T-cell (primary cell): Measurements from ENCODE around the gene TMEM232. TPM values are rescaled to one million over a fixed set of nuclear protein-coding genes. Genes with fewer than 3 reads are reported as not detected.

Source experiments
- ATAC-seq, 4 experiments: fragments of 200-7000 bp in 3 of 4; fragments of 150-1000 bp in 1 of 4; cut with Tn5 transposase; replicated peaks in 1 of 4; 1 replicate in 3 of 4; 2 replicates in 1 of 4; pipeline ENCODE4 v1.10.0; 2021; ENCODE audit warnings: moderate library complexity in 3 of 4, mild to moderate bottlenecking in 2 of 4, moderate number of reproducible peaks in 1 of 4
- CTCF ChIA-PET, 2 donors: fragments of 300-600 bp; sonication (Branson Sonifier 250); formaldehyde crosslinking; loops; one replicate each; lab custom pipeline; 2022; ENCODE audit warnings: antibody characterized with exemption in 2 of 2; lab: Charles Lee
- POLR2A ChIA-PET, 2 donors: fragments of 300-600 bp; sonication (Branson Sonifier 250); formaldehyde crosslinking; loops; one replicate each; lab custom pipeline; 2022; ENCODE audit warnings: antibody characterized with exemption in 2 of 2; lab: Charles Lee
- DNase-seq, 35 experiments: peaks; one replicate each; pipeline versions ENCODE4 v3.0.0 to v3.0.0-alpha.2; 2013 to 2023
- H3K27ac ChIP-seq: one replicate; pipeline ENCODE4 v1.5.1; 2013; ENCODE audit warnings: low read length
- H3K27me3 ChIP-seq, 2 experiments: replicated peaks in 1 of 2; 1 replicate in 1 of 2; 2 replicates in 1 of 2; pipeline versions ENCODE4 v1.6.1 to v1.7.0; 2013; ENCODE audit warnings: low read length in 1 of 2, mixed read lengths in 1 of 2; ENCODE audit not compliant: control insufficient read depth in 2 of 2, insufficient read depth in 2 of 2; ENCODE audit errors: extremely low read depth in 1 of 2
- H3K36me3 ChIP-seq, 2 donors: 1 replicate in 1 of 2; 2 replicates in 1 of 2; pipeline versions ENCODE4 v1.6.1 to v1.7.0; 2013; ENCODE audit warnings: low read length in 1 of 2; ENCODE audit not compliant: control insufficient read depth in 2 of 2, insufficient read depth in 1 of 2; ENCODE audit errors: extremely low read depth in 1 of 2
- H3K4me1 ChIP-seq, 2 experiments: 1 replicate in 1 of 2; 2 replicates in 1 of 2; pipeline versions ENCODE4 v1.6.1 to v1.7.0; 2013; ENCODE audit warnings: low read length in 2 of 2, mixed read lengths in 1 of 2; ENCODE audit not compliant: insufficient read depth in 2 of 2, control insufficient read depth in 1 of 2; ENCODE audit errors: extremely low read depth in 1 of 2
- H3K4me3 ChIP-seq, 2 donors: 1 replicate in 1 of 2; 2 replicates in 1 of 2; pipeline versions ENCODE4 v1.5.1 to v1.7.0; 2013; ENCODE audit warnings: mild to moderate bottlenecking in 2 of 2, low read length in 1 of 2, moderate library complexity in 1 of 2; ENCODE audit not compliant: control insufficient read depth in 1 of 2; ENCODE audit errors: extremely low read depth in 1 of 2
- H3K9me3 ChIP-seq: 2 replicates; pipeline ENCODE4 v1.7.0; 2013
- H3K27ac Mint-ChIP-seq, 2 donors: one replicate each; pipeline ENCODE4 v1.8.0; 2020 to 2021; ENCODE audit warnings: mild to moderate bottlenecking in 2 of 2, mixed read lengths in 2 of 2
- H3K27me3 Mint-ChIP-seq, 2 donors: one replicate each; pipeline ENCODE4 v1.8.0; 2021 to 2022; ENCODE audit warnings: mixed read lengths in 2 of 2
- H3K36me3 Mint-ChIP-seq: one replicate; pipeline ENCODE4 v1.8.0; 2021; ENCODE audit warnings: mixed read lengths
- H3K4me1 Mint-ChIP-seq, 3 donors: one replicate each; pipeline ENCODE4 v1.8.0; 2020 to 2022; ENCODE audit warnings: mixed read lengths in 3 of 3, mild to moderate bottlenecking in 1 of 3
- H3K4me3 Mint-ChIP-seq, 3 donors: one replicate each; pipeline ENCODE4 v1.8.0; 2020 to 2022; ENCODE audit warnings: mild to moderate bottlenecking in 3 of 3, mixed read lengths in 3 of 3, moderate library complexity in 3 of 3
- H3K9me3 Mint-ChIP-seq, 3 donors: one replicate each; pipeline ENCODE4 v1.8.0; 2020 to 2022; ENCODE audit warnings: mixed read lengths in 3 of 3
- WGBS: methylation state at CpG from one replicate; pipeline ENCODE4 v1.1.5; 2013; ENCODE audit warnings: missing lambda C conversion rate; ENCODE audit not compliant: insufficient coverage; 5-methylcytosine and 5-hydroxymethylcytosine counted together
- total RNA-seq, 35 experiments: library from RNA in 6 of 35; stranded (reverse) in 6 of 35; fragments of 120-200 nt in 1 of 35; gene quantifications; one replicate each; pipeline versions ENCODE4 v1.2.1 to v1.2.4 and lab custom pipeline; 2013 to 2026

TMEM232 gene
- total RNA-seq, 5 donors from 2014 or later (not counting 1 experiment from before 2014, with no cell fraction given): 1.1 to 2.9 (median 1.5) TPM

DNA sequence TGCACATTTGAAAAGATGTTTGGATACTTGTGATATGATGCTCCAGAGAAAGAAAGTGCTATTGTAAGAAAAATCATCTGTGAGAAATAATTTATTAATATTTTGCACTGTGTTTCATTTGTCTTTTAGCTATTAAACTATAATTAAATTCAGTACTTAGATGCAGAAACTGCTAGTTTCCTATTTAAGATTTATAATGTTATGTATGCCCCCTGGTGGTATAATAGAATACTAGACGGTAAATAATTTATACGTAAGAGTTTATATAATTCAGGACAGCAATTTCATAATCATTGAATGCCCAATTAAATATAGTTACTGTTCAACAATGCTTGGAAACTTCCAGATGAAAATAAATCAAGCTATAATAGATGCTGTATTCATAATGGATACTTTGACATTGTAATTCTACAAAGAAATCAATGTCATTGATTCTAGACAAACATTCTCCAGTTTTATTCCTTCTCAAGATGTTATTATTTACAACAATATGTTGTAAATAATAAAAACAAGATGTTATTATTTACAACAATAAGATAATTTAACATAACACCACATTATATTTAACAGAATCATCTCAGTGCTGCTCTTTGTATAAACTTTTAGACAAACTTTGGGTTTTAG, 101.0 kb downstream of the TMEM232 start:
- H3K9me3 Mint-ChIP-seq: no peaks in the 10 kb centered on the region
- no peak overlapping the region for H3K27ac Mint-ChIP-seq
- CTCF ChIA-PET: interaction anchor here (0.5 to 1.2 kb wide), 9 partner anchors 11 to 1988 kb away, joined by 3 to 5 read pairs (median 3); no protein-coding TSS in a partner anchor
- H3K4me1 ChIP-seq: no peaks in the 10 kb centered on the region
- H3K4me1 Mint-ChIP-seq: no peaks in the 10 kb centered on the region
- peak in 1 of 35 experiments; percentile 34 for DNase-seq
- H3K4me3 ChIP-seq: no peak overlapping the region
- no CpG with 5 or more reads among the region's 2 CpGs for WGBS
- H3K27me3 Mint-ChIP-seq: peaks cover 3 to 6% of the 10 kb centered on the region in 2 donors
- no peaks in the 10 kb centered on the region for H3K36me3 Mint-ChIP-seq
- POLR2A ChIA-PET: no interaction called here
- no peaks in the 10 kb centered on the region for H3K27me3 ChIP-seq
- no peak overlapping the region for H3K27ac ChIP-seq
- no peak overlapping the region for H3K4me3 Mint-ChIP-seq
- no peak for ATAC-seq
- H3K36me3 ChIP-seq: no peaks in the 10 kb centered on the region
- no peaks in the 10 kb centered on the region for H3K9me3 ChIP-seq

DNA sequence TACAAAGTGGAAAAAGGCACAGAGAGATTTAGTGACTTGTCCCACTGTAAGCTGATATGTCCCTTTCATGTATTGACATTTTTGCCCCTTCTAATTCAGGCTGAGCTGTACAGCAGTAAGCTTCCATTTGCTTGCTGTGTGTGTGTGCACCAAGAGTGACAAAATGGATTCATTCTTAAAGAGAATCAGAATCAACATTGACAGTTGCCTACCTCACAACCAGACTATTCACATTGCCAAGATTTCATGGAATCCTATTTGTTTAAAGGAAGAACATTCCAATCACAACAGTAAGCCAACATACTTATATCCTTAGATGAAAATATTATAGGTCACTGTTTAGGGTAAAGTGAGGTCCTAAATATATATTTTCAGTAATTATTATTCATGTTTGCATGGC, 102.6 kb downstream of the TMEM232 start:
- Histone ChIP-seq H3K9me3 (no peaks in the 10 kb centered on the region), H3K27ac (no peak overlapping the region), H3K4me1 (no peaks in the 10 kb centered on the region), H3K27me3 (no peaks in the 10 kb centered on the region), H3K4me3 (no peak overlapping the region), H3K36me3 (no peaks in the 10 kb centered on the region)
- peaks cover 6% of the 10 kb centered on the region in 2 donors for H3K27me3 Mint-ChIP-seq
- H3K27ac Mint-ChIP-seq: no peak overlapping the region
- no peaks in the 10 kb centered on the region for H3K4me1 Mint-ChIP-seq
- no peaks in the 10 kb centered on the region for H3K36me3 Mint-ChIP-seq
- no peak overlapping the region for H3K4me3 Mint-ChIP-seq
- CTCF ChIA-PET: interaction anchor here in 1 of 2 donors (0.7 kb wide), 1 partner anchor 15 kb away, joined by 3 read pairs; no protein-coding TSS in a partner anchor
- H3K9me3 Mint-ChIP-seq: no peaks in the 10 kb centered on the region
- no peak for DNase-seq
- no peak for ATAC-seq
- POLR2A ChIA-PET: no interaction called here

DNA sequence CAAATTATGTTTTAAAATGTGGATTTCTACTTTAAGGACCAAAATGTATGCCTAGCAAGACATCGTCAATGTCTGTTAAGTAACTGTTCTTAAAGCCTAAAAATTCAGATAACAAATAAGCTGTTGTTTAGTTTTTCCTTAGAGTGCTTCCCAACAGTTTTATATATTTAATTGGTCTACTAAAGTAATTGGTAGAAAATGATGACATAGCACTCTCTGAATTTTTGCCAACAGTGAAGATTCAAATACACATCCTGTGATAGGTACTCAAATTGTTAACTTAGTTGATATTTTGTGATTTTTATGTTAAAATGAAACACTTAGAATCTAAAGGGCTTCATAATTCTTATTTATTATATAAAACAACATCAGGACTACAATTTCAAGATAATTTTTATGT, 107.5 kb downstream of the TMEM232 start:
- ATAC-seq (no peak), DNase-seq (no peak)
- H3K9me3 ChIP-seq: no peaks in the 10 kb centered on the region
- H3K27me3 Mint-ChIP-seq: peaks cover 3 to 4% of the 10 kb centered on the region in 2 donors
- H3K27me3 ChIP-seq: no peaks in the 10 kb centered on the region
- peaks cover 0 to 10% (median 5%) of the 10 kb centered on the region in 3 donors for H3K9me3 Mint-ChIP-seq
- no peak overlapping the region for H3K4me3 Mint-ChIP-seq
- H3K36me3 Mint-ChIP-seq: no peaks in the 10 kb centered on the region
- ChIA-PET CTCF (interaction anchor here in 1 of 2 donors (0.9 kb wide), 1 partner anchor 8 kb away, joined by 3 read pairs; no protein-coding TSS in a partner anchor), POLR2A (no interaction called here)
- H3K4me1 ChIP-seq: no peaks in the 10 kb centered on the region
- no peaks in the 10 kb centered on the region for H3K4me1 Mint-ChIP-seq
- no peak overlapping the region for H3K27ac ChIP-seq
- WGBS: no CpG with 5 or more reads among the region's 1 CpG
- H3K4me3 ChIP-seq: no peak overlapping the region
- H3K36me3 ChIP-seq: no peaks in the 10 kb centered on the region
- H3K27ac Mint-ChIP-seq: no peak overlapping the region

DNA sequence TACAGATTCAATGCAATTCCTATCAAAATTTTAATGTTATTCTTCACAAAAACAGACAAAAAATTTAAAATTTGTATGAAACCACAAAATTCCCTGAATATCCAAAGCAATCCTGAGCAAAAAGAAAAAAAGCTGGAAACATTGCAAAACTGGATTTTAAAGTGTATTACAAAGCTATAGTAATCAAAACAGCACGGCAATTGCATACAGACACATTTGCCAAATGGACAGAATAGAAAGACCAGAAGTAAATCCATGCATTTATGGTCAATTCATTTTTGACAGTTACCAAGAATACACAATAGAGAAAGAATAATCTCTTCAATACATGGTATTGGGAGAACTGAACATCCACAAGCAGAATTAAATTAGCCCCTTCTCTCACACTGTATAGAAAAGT, 110.5 kb downstream of the TMEM232 start:
- Histone ChIP-seq H3K36me3 (no peaks in the 10 kb centered on the region), H3K4me1 (no peaks in the 10 kb centered on the region), H3K9me3 (no peaks in the 10 kb centered on the region), H3K4me3 (no peak overlapping the region), H3K27ac (no peak overlapping the region), H3K27me3 (no peaks in the 10 kb centered on the region)
- POLR2A ChIA-PET: no interaction called here
- DNase-seq (no peak), ATAC-seq (no peak)
- Mint-ChIP-seq H3K27me3 (peaks cover 2 to 3% of the 10 kb centered on the region in 2 donors), H3K27ac (no peak overlapping the region), H3K36me3 (no peaks in the 10 kb centered on the region), H3K4me1 (no peaks in the 10 kb centered on the region), H3K9me3 (peaks cover 0 to 10% (median 5%) of the 10 kb centered on the region in 3 donors), H3K4me3 (no peak overlapping the region)
- no CpG with 5 or more reads among the region's 1 CpG for WGBS
- CTCF ChIA-PET: no interaction called here

DNA sequence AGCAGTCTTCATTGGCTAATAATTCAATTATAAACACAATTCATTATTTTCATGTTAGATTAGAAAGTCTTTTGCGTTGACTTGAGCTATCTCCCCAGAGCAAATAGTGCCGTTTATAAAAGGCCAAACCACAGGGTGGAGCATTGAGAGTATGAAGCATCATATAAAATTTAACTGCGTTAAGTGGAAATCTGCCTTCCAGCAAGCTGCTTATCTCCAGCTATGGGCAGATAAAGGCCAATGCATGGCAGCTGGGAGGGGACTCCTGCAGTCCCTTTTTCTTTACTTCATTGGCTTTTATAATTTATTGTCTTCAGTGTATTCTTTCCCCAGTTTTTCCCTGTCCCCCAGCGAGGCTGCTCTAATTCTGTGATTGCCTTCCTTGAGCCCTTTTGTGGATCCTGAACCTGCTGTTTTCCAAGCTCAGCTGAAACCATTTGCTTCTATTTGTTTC, 113.7 kb downstream of the TMEM232 start:
- peaks cover 0 to 10% (median 5%) of the 10 kb centered on the region in 3 donors for H3K9me3 Mint-ChIP-seq
- POLR2A ChIA-PET: no interaction called here
- H3K27me3 ChIP-seq: no peaks in the 10 kb centered on the region
- ATAC-seq (no peak), DNase-seq (no peak)
- H3K36me3 ChIP-seq: no peaks in the 10 kb centered on the region
- H3K4me1 Mint-ChIP-seq: no peaks in the 10 kb centered on the region
- no peak overlapping the region for H3K27ac ChIP-seq
- H3K27me3 Mint-ChIP-seq: peaks cover 0 to 2% of the 10 kb centered on the region in 2 donors
- 100% methylated on average over 1 of the region's 4 CpGs for WGBS
- H3K4me1 ChIP-seq: no peaks in the 10 kb centered on the region
- CTCF ChIA-PET: no interaction called here
- no peak overlapping the region for H3K4me3 Mint-ChIP-seq
- no peak overlapping the region for H3K27ac Mint-ChIP-seq
- H3K9me3 ChIP-seq: no peaks in the 10 kb centered on the region
- H3K36me3 Mint-ChIP-seq: no peaks in the 10 kb centered on the region
- no peak overlapping the region for H3K4me3 ChIP-seq

DNA sequence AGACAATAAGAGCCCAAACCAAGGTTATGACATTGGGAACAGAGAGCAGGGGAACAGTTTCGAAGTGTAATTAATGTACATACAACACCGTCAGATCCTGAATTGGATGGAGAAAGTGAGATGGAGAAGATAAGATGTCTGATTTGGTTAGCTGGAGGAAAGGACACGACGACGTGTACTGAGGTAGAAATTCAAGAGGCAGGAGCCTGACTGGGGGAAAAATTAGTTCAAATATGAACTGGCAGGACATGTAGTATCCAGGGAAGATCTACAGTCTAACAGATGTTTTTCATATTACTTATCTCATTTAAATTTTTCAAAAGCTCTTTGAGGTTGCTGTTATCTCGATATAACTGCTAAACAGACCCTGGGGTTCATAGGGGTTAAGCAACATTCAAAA, 114.7 kb downstream of the TMEM232 start:
- Histone ChIP-seq H3K36me3 (no peaks in the 10 kb centered on the region), H3K9me3 (no peaks in the 10 kb centered on the region), H3K27ac (no peak overlapping the region), H3K4me1 (no peaks in the 10 kb centered on the region), H3K27me3 (no peaks in the 10 kb centered on the region), H3K4me3 (no peak overlapping the region)
- H3K36me3 Mint-ChIP-seq: no peaks in the 10 kb centered on the region
- 92% methylated on average over 5 of the region's 6 CpGs for WGBS
- H3K27me3 Mint-ChIP-seq: peaks cover 0 to 2% of the 10 kb centered on the region in 2 donors
- H3K4me3 Mint-ChIP-seq: no peak overlapping the region
- no peaks in the 10 kb centered on the region for H3K4me1 Mint-ChIP-seq
- H3K27ac Mint-ChIP-seq: no peak overlapping the region
- DNase-seq: no peak
- POLR2A ChIA-PET: no interaction called here
- ATAC-seq: no peak
- peaks cover 0 to 10% (median 5%) of the 10 kb centered on the region in 3 donors for H3K9me3 Mint-ChIP-seq
- CTCF ChIA-PET: no interaction called here
